ENCODE data around the gene SEMA3G. TPM values are rescaled to one million over a fixed set of nuclear protein-coding genes. Genes with fewer than 3 reads are reported as not detected.
A peak's percentile ranks its signal among the peaks of the same experiment; 100 is the strongest.

Gene SEMA3G
- total RNA-seq, 4 donors from 2014 or later: 3.7 to 18.6 (median 11.5) TPM

DNA sequence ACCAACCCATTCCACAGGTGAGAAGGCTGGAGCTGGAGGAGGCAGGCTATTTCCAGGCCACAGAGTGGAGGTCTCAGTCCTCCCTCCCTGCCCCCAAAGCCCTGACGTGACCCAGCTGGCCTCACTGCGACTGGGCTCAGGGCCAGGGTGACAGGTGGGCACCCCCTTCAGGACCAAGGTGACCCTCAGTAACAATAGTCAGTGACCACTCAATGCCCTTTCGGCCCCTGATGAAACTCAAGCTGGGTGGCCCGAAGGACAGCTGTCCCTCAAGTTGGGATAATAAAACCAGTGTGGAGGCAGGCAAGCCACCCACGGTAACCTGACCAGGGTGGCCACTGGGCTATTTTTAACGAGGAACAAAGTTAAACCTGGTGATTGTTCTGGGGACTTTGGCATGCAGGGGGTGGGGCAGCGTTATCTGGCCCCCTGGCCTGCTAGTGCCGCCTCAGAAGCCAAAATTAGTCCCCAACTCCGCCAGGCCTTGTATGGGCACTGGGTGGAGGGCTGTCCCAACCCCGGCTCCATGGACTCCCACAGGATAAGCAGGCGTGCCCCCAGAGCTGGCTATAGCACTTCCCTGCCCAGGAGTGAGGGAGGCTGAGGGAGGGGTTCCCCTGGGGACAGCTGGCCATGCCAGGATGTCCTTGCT is 7.8 kb upstream of the SEMA3G start:
- Histone ChIP-seq H3K4me3 (replicated peaks in 1 of 3) (no peak overlapping the region), H3K27ac (no peak overlapping the region), H3K9me3 (no peaks in the 10 kb centered on the region), H3K27me3 (no peaks in the 10 kb centered on the region), H3K36me3 (no peaks in the 10 kb centered on the region), H3K4me1 (peaks cover 42 to 57% of the 10 kb centered on the region in 2 donors)
- no peak for TF ChIP-seq POLR2A (IDR thresholded peaks at IDR 0.05)
- TF ChIP-seq, protein P1, sequence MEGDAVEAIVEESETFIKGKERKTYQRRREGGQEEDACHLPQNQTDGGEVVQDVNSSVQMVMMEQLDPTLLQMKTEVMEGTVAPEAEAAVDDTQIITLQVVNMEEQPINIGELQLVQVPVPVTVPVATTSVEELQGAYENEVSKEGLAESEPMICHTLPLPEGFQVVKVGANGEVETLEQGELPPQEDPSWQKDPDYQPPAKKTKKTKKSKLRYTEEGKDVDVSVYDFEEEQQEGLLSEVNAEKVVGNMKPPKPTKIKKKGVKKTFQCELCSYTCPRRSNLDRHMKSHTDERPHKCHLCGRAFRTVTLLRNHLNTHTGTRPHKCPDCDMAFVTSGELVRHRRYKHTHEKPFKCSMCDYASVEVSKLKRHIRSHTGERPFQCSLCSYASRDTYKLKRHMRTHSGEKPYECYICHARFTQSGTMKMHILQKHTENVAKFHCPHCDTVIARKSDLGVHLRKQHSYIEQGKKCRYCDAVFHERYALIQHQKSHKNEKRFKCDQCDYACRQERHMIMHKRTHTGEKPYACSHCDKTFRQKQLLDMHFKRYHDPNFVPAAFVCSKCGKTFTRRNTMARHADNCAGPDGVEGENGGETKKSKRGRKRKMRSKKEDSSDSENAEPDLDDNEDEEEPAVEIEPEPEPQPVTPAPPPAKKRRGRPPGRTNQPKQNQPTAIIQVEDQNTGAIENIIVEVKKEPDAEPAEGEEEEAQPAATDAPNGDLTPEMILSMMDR (IDR thresholded peaks at IDR 0.05): no peak
- no peak for DNase-seq
- intact Hi-C loops (cut with DNase I): loop anchor here (10.0 kb wide), 1 partner anchor 232 kb away; the partner anchor contains the start of genes GNL3 and PBRM1
- 79 to 85% methylated on average over 9 of the region's 11 CpGs for WGBS, 2 donors

DNA sequence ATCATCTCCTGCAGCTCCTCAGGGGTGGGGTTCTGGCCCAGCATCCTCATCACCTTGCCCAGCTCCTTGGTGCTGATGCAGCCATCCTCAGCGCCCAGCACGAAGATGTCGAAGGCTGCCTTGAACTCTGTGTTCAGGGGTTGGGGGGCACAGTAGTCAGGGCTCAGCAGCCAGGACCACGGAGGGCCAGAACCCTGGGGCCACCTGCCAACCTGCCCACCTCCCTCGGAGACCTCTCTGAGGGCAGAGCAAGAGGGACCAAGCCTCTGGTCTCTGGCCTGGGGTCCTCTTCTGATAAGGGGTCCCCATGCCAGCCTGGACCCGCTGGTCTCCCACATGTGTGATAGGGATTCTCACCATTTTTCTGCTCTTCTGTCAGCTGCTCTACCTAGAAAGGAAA is 7.2 kb upstream of the SEMA3G start:
- Histone ChIP-seq H3K36me3 (no peaks in the 10 kb centered on the region), H3K9me3 (no peaks in the 10 kb centered on the region), H3K27me3 (no peaks in the 10 kb centered on the region), H3K27ac (no peak overlapping the region), H3K4me3 (replicated peaks in 1 of 3) (no peak overlapping the region), H3K4me1 (peaks cover 40 to 54% of the 10 kb centered on the region in 2 donors)
- no peak for TF ChIP-seq POLR2A (IDR thresholded peaks at IDR 0.05)
- TF ChIP-seq, protein P1 (IDR thresholded peaks at IDR 0.05): no peak
- no peak for DNase-seq
- 86 to 97% methylated on average over 5 to 6 of the region's 6 CpGs for WGBS, 2 donors
- intact Hi-C loops (cut with DNase I): loop anchor here (10.0 kb wide), 1 partner anchor 233 kb away; the partner anchor contains the start of genes GNL3 and PBRM1

GRCh38 chr3:52451237-52452083 is 6.6 kb upstream of the SEMA3G start:
- TF ChIP-seq, protein P1 (IDR thresholded peaks at IDR 0.05): no peak
- no peak for TF ChIP-seq POLR2A (IDR thresholded peaks at IDR 0.05)

DNA sequence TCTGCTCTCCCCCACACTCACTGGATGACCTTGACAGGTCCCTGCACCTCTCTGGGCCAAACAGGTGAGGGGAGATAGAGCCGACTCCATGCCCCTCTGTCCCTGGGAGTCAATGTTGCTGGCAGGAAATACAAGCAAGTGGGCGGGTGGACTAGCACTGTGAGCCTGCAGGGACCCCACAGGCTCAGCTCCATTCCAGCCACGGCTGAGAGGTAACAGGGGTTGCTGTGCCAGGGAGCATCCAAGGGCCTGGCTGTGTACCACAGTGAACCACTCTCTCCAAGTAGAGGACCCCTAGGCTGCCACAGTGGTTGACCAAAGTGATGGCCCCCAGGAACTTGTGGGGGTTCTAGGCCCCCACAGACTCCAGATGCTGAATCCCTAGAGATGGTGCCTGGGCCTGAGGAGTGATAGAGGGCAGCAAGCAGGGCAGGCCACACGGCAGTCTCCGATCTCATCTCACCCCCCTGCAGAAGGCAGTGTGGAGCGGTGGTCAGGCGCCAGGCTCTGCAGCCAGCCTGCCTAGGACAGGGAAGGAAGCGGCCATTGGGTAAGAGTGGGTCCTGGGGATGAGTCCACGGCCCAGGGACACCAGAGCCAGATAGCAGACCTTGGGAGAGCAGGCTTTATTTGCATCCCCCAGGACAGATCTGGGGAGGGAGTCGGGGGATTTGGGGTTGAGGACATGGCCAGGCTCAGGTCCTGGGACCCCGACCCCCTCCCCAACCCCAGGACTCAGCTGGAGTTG is 5.8 kb upstream of the SEMA3G start:
- H3K4me1 ChIP-seq: peaks cover 28 to 45% of the 10 kb centered on the region in 2 donors
- intact Hi-C loops (cut with DNase I): loop anchor here (10.0 kb wide), 1 partner anchor 234 kb away; the partner anchor contains the start of genes GNL3 and PBRM1
- no peaks in the 10 kb centered on the region for H3K9me3 ChIP-seq
- H3K27ac ChIP-seq: peak overlapping the region; percentile 81 to 86 (median 85)
- 88 to 92% methylated on average over 8 of the region's 11 CpGs for WGBS, 2 donors
- H3K27me3 ChIP-seq: no peaks in the 10 kb centered on the region
- no peaks in the 10 kb centered on the region for H3K36me3 ChIP-seq
- no peak overlapping the region for H3K4me3 ChIP-seq (replicated peaks in 1 of 3)
- DNase-seq: no peak
- TF ChIP-seq POLR2A (IDR thresholded peaks at IDR 0.05): no peak
- TF ChIP-seq, protein P1 (IDR thresholded peaks at IDR 0.05): no peak

More at GRCh38 chr3:52451237-52452083, 6.6 kb upstream of the SEMA3G start:
- no peaks in the 10 kb centered on the region for H3K9me3 ChIP-seq
- H3K4me3 ChIP-seq (replicated peaks in 1 of 3): no peak overlapping the region
- H3K4me1 ChIP-seq: peaks cover 34 to 47% of the 10 kb centered on the region in 2 donors
- WGBS, 2 donors: 81 to 90% methylated on average over 22 to 24 of the region's 24 CpGs
- no peaks in the 10 kb centered on the region for H3K27me3 ChIP-seq
- H3K27ac ChIP-seq: peak overlapping the region in 1 of 3 donors; percentile 86
- intact Hi-C loops (cut with DNase I): loop anchor here (10.0 kb wide), 1 partner anchor 233 kb away; the partner anchor contains the start of genes GNL3 and PBRM1
- no peak for DNase-seq
- H3K36me3 ChIP-seq: no peaks in the 10 kb centered on the region

Data from thyroid gland (tissue), 4 donors.